ENCODE data around the gene TSPAN14. TPM values are rescaled to one million over a fixed set of nuclear protein-coding genes. Genes with fewer than 3 reads are reported as not detected.

Gene TSPAN14
- total and polyA plus RNA-seq, 12 donors: 16.9 to 57.2 (median 27.6) TPM

DNA sequence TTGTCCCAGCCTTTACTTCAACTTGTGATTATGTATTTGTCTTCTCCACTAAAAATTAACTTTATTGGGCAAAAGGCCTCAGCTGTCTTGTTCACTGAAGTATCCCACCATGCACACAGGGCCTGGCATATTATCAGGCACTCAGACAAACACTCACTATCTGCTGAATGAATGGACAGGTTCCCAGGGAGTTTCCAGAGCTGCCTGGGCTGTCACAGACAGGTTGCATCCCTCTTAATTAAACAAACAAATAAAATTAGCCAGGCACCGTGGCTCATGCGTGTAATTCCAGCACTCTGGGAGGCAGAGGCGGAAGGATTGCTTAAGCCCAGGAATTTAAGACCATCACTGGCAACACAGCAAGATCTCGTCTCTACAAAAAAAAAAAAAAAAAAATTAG is 1.5 kb upstream of the TSPAN14 start:
- H3K27me3 ChIP-seq: no peaks in the 10 kb centered on the region
- H3K36me3 ChIP-seq: peaks cover 0 to under 1% (median 0%) of the 10 kb centered on the region in 9 donors
- 65 to 76% methylated on average over 4 of the region's 4 CpGs for WGBS, 2 donors
- peaks cover 4 to 62% (median 35%) of the 10 kb centered on the region in 9 donors for H3K4me1 ChIP-seq
- ATAC-seq: no peak
- TF ChIP-seq, protein P1, sequence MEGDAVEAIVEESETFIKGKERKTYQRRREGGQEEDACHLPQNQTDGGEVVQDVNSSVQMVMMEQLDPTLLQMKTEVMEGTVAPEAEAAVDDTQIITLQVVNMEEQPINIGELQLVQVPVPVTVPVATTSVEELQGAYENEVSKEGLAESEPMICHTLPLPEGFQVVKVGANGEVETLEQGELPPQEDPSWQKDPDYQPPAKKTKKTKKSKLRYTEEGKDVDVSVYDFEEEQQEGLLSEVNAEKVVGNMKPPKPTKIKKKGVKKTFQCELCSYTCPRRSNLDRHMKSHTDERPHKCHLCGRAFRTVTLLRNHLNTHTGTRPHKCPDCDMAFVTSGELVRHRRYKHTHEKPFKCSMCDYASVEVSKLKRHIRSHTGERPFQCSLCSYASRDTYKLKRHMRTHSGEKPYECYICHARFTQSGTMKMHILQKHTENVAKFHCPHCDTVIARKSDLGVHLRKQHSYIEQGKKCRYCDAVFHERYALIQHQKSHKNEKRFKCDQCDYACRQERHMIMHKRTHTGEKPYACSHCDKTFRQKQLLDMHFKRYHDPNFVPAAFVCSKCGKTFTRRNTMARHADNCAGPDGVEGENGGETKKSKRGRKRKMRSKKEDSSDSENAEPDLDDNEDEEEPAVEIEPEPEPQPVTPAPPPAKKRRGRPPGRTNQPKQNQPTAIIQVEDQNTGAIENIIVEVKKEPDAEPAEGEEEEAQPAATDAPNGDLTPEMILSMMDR (IDR thresholded peaks at IDR 0.05): no peak
- intact Hi-C loops (cut with DNase I): loop anchor here in 3 of 10 donors (2.0 to 5.0 kb wide), 3 partner anchors 40 to 52 kb away; partner anchors contain the start of gene PRXL2A (in 1 of the 3)
- H3K4me3 ChIP-seq: no peak overlapping the region
- peaks cover 0 to 12% (median 0%) of the 10 kb centered on the region in 11 donors for H3K9me3 ChIP-seq
- peak overlapping the region in 5 of 10 donors; percentile 0 to 95 (median 88) for H3K27ac ChIP-seq
- no peak for DNase-seq

- TF ChIP-seq, protein P1 (IDR thresholded peaks at IDR 0.05): no peak
- H3K4me3 ChIP-seq: peak overlapping the region in 9 of 10 donors; percentile 19 to 56 (median 52)
- WGBS, 2 donors: 32 to 34% methylated on average over 23 of the region's 23 CpGs
- no peaks in the 10 kb centered on the region for H3K27me3 ChIP-seq
- peaks cover 0 to 4% (median 0%) of the 10 kb centered on the region in 9 donors for H3K36me3 ChIP-seq
- ATAC-seq (no peak), DNase-seq (no peak)
- intact Hi-C loops (cut with DNase I): loop anchor here in 3 of 10 donors (2.0 to 5.0 kb wide), 3 partner anchors 41 to 52 kb away; partner anchors contain the start of gene PRXL2A (in 1 of the 3)
- H3K9me3 ChIP-seq: peaks cover 0 to 12% (median 0%) of the 10 kb centered on the region in 11 donors
- peaks cover 7 to 66% (median 41%) of the 10 kb centered on the region in 9 donors for H3K4me1 ChIP-seq
- H3K27ac ChIP-seq: peak overlapping the region; percentile 60 to 95 (median 86)
These were observed 861 bp upstream of the TSPAN14 start for GRCh38 chr10:80453056-80453841.

GRCh38 chr10:80454513-80455460 is 677 bp downstream of the TSPAN14 start:
- intact Hi-C loops (cut with DNase I): loop anchor here in 4 of 10 donors (2.0 to 5.0 kb wide), 4 partner anchors 42 to 48 kb away; partner anchors contain the start of gene PRXL2A (in 1 of the 4)
- 0 to 1% methylated on average over 81 of the region's 81 CpGs for whole genome bisulfite sequencing, 2 donors
- H3K36me3 ChIP-seq: peaks cover 0 to 4% (median 0%) of the 10 kb centered on the region in 9 donors
- peak overlapping the region; percentile 95 to 100 (median 100) for H3K27ac ChIP-seq
- DNase-seq: peak; percentile 56 to 62
- TF ChIP-seq, protein P1 (IDR thresholded peaks at IDR 0.05): no peak
- peak overlapping the region; percentile 76 to 99 (median 95) for H3K4me3 ChIP-seq
- H3K27me3 ChIP-seq: no peaks in the 10 kb centered on the region
- peak; percentile 21 to 56 (median 43) for ATAC-seq
- peaks cover 0 to 12% (median 0%) of the 10 kb centered on the region in 11 donors for H3K9me3 ChIP-seq
- peaks cover 12 to 68% (median 57%) of the 10 kb centered on the region in 9 donors for H3K4me1 ChIP-seq

Data from heart right ventricle (tissue), 16 donors.